ENCODE data around the gene FTH1. TPM values are rescaled to one million over a fixed set of nuclear protein-coding genes. Genes with fewer than 3 reads are reported as not detected.

The FTH1 gene
- total and polyA plus RNA-seq, 2 of the 13 experiments (the other 11 are each of a cell fraction or from before 2014, with no cell fraction given), result 607 to 760 TPM

DNA sequence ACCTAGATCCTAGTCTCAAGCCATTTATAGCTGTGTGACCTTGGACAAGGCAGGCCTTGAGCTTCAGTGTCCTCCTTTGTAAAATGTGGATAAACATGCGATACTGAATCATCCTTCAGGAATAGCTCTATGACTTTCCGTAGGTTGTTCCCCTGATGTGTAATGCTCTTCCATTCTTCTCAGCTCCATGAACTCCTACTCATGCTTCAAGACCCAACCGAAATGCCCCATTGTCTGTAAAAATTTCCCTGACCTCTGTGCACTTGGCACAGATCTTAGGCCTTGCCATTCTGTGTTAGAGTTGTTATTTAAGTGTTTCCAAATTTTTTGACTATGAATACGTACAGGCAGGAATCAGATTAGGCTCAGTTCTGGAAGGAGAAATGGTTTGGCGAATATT, 20.5 kb downstream of the FTH1 start:
- Histone ChIP-seq H3K27ac (ENCODE audit: extremely low read length, insufficient read depth, low read length) (no peak overlapping the region), H3K4me2 (ENCODE audit: low read depth, low read length) (no peak overlapping the region), H3K36me3 (replicated peaks in 1 of 2; ENCODE audit: control insufficient read depth in 1 of 2, insufficient read depth in 2 of 2, low read length in 2 of 2) (no peaks in the 10 kb centered on the region), H3K4me1 (ENCODE audit: insufficient read depth, low read length) (peaks cover 21% of the 10 kb centered on the region; the same call in 1 of the 2 replicates), H3K4me3 (replicated peaks in 1 of 3; ENCODE audit: insufficient read depth in 1 of 3, low read depth in 2 of 3, low read length in 3 of 3) (no peak overlapping the region), H2AFZ (ENCODE audit: low read length) (no peak overlapping the region), H3K79me2 (ENCODE audit: insufficient read depth, low read length) (no peaks in the 10 kb centered on the region), H3K27me3 (ENCODE audit: control insufficient read depth in 1 of 2, insufficient read depth in 2 of 2, low read length in 2 of 2) (peaks cover 1 to 19% of the 10 kb centered on the region in 2 experiments; a peak in 3 of 5 replicates), H4K20me1 (ENCODE audit: insufficient read depth, low read length) (no peaks in the 10 kb centered on the region), H3K9ac (ENCODE audit: insufficient read depth, low read depth, low read length) (no peak overlapping the region), H3K9me3 (ENCODE audit: low read length) (no peaks in the 10 kb centered on the region)
- ATAC-seq (no peak), FAIRE-seq (no peak), DNase-seq (ENCODE audit: low spot score) (no peak)
- no TSS peak for BruUV-seq (replicated peaks)
- intact Hi-C loops (cut with micrococcal nuclease; ENCODE audit: unreplicated experiment) (loop anchor here (1.0 to 5.0 kb wide), 4 partner anchors 48 to 160 kb away; no protein-coding TSS in a partner anchor), in situ Hi-C loops (cut with HindIII; ENCODE audit: extremely low pct_ligation_motif_present, low pct_unique_long_range_greater_than_20kb) (loop anchor here (5.0 kb wide), 2 partner anchors 50 to 110 kb away; no protein-coding TSS in a partner anchor)
- ChIA-PET POLR2A (interaction anchor here (0.6 to 10.3 kb wide), 8 partner anchors 15 to 132 kb away, joined by 3 to 138 read pairs (median 14); partner anchors contain the start of gene FTH1), CTCF (ENCODE audit: low intra/inter-chr PET ratio, low total read pairs) (interaction anchor here (1.2 to 4.9 kb wide), 6 partner anchors 48 to 149 kb away, joined by 3 to 124 read pairs (median 6); no protein-coding TSS in a partner anchor)
- WGBS (ENCODE audit: low lambda C conversion rate), result 57% methylated on average over 5 of the region's 5 CpGs
- TF ChIP-seq, protein P1, sequence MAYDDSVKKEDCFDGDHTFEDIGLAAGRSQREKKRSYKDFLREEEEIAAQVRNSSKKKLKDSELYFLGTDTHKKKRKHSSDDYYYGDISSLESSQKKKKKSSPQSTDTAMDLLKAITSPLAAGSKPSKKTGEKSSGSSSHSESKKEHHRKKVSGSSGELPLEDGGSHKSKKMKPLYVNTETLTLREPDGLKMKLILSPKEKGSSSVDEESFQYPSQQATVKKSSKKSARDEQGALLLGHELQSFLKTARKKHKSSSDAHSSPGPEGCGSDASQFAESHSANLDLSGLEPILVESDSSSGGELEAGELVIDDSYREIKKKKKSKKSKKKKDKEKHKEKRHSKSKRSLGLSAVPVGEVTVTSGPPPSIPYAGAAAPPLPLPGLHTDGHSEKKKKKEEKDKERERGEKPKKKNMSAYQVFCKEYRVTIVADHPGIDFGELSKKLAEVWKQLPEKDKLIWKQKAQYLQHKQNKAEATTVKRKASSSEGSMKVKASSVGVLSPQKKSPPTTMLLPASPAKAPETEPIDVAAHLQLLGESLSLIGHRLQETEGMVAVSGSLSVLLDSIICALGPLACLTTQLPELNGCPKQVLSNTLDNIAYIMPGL (CRISPR knock-in tag; IDR thresholded peaks at IDR 0.05; ENCODE audit: borderline replicate concordance in 1 of 2, low read depth in 1 of 2), result 0 out of 4 replicates have a peak, but pooled peaks of 1 of the 2 experiments have one; percentile 5
- no peak for TF ChIP-seq ZNF331 (CRISPR knock-in tag; IDR thresholded peaks at IDR 0.05)
- TF ChIP-seq ZNF768 (CRISPR knock-in tag; IDR thresholded peaks at IDR 0.05), result no peak
- TF ChIP-seq XBP1 (CRISPR knock-in tag; IDR thresholded peaks at IDR 0.05), result no peak
- no peak for TF ChIP-seq RORA (CRISPR knock-in tag; IDR thresholded peaks at IDR 0.05)
- TF ChIP-seq, protein P2, sequence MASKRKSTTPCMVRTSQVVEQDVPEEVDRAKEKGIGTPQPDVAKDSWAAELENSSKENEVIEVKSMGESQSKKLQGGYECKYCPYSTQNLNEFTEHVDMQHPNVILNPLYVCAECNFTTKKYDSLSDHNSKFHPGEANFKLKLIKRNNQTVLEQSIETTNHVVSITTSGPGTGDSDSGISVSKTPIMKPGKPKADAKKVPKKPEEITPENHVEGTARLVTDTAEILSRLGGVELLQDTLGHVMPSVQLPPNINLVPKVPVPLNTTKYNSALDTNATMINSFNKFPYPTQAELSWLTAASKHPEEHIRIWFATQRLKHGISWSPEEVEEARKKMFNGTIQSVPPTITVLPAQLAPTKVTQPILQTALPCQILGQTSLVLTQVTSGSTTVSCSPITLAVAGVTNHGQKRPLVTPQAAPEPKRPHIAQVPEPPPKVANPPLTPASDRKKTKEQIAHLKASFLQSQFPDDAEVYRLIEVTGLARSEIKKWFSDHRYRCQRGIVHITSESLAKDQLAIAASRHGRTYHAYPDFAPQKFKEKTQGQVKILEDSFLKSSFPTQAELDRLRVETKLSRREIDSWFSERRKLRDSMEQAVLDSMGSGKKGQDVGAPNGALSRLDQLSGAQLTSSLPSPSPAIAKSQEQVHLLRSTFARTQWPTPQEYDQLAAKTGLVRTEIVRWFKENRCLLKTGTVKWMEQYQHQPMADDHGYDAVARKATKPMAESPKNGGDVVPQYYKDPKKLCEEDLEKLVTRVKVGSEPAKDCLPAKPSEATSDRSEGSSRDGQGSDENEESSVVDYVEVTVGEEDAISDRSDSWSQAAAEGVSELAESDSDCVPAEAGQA (IDR thresholded peaks at IDR 0.05; ENCODE audit: low read depth), result no peak
- TF ChIP-seq, protein P2 (CRISPR knock-in tag; IDR thresholded peaks at IDR 0.05; ENCODE audit: borderline replicate concordance), result no peak
- TF ChIP-seq, protein P3, sequence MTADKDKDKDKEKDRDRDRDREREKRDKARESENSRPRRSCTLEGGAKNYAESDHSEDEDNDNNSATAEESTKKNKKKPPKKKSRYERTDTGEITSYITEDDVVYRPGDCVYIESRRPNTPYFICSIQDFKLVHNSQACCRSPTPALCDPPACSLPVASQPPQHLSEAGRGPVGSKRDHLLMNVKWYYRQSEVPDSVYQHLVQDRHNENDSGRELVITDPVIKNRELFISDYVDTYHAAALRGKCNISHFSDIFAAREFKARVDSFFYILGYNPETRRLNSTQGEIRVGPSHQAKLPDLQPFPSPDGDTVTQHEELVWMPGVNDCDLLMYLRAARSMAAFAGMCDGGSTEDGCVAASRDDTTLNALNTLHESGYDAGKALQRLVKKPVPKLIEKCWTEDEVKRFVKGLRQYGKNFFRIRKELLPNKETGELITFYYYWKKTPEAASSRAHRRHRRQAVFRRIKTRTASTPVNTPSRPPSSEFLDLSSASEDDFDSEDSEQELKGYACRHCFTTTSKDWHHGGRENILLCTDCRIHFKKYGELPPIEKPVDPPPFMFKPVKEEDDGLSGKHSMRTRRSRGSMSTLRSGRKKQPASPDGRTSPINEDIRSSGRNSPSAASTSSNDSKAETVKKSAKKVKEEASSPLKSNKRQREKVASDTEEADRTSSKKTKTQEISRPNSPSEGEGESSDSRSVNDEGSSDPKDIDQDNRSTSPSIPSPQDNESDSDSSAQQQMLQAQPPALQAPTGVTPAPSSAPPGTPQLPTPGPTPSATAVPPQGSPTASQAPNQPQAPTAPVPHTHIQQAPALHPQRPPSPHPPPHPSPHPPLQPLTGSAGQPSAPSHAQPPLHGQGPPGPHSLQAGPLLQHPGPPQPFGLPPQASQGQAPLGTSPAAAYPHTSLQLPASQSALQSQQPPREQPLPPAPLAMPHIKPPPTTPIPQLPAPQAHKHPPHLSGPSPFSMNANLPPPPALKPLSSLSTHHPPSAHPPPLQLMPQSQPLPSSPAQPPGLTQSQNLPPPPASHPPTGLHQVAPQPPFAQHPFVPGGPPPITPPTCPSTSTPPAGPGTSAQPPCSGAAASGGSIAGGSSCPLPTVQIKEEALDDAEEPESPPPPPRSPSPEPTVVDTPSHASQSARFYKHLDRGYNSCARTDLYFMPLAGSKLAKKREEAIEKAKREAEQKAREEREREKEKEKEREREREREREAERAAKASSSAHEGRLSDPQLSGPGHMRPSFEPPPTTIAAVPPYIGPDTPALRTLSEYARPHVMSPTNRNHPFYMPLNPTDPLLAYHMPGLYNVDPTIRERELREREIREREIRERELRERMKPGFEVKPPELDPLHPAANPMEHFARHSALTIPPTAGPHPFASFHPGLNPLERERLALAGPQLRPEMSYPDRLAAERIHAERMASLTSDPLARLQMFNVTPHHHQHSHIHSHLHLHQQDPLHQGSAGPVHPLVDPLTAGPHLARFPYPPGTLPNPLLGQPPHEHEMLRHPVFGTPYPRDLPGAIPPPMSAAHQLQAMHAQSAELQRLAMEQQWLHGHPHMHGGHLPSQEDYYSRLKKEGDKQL (CRISPR knock-in tag; IDR thresholded peaks at IDR 0.05; ENCODE audit: low read depth), result no peak

Measured in HepG2 (cell line).